ENCODE results near the gene TTC33.

The TTC33 gene

GRCh38 chr5:40683305-40683704, 72.5 kb downstream of the TTC33 start:
- peaks cover 7% of the 10 kb centered on the region for H3K4me1 ChIP-seq (ENCODE audit: control insufficient read depth, insufficient read depth, low read length, poor library complexity, severe bottlenecking)
- peaks cover 15% of the 10 kb centered on the region for H3K36me3 ChIP-seq (ENCODE audit: control insufficient read depth, insufficient read depth, low read length)
- H3K27me3 ChIP-seq (replicated peaks; ENCODE audit: control insufficient read depth, insufficient read depth, low read length, poor library complexity, severe bottlenecking) = no peaks in the 10 kb centered on the region
- no peaks in the 10 kb centered on the region for H3K9me3 ChIP-seq (ENCODE audit: control insufficient read depth, low read length)
- peak overlapping the region; percentile 93 for H3K4me3 ChIP-seq (ENCODE audit: insufficient read depth, low read depth, low read length, poor library complexity, severe bottlenecking)
- DNase-seq = no peak
- H3K27ac ChIP-seq (ENCODE audit: insufficient read depth, low read length, poor library complexity, severe bottlenecking) = peak overlapping the region; percentile 92

GRCh38 chr5:40682154-40683017, 73.4 kb downstream of the TTC33 start:
- Histone ChIP-seq H3K27me3 (replicated peaks; ENCODE audit: control insufficient read depth, insufficient read depth, low read length, poor library complexity, severe bottlenecking) (no peaks in the 10 kb centered on the region), H3K36me3 (ENCODE audit: control insufficient read depth, insufficient read depth, low read length) (peaks cover 15% of the 10 kb centered on the region), H3K4me1 (ENCODE audit: control insufficient read depth, insufficient read depth, low read length, poor library complexity, severe bottlenecking) (peaks cover 2% of the 10 kb centered on the region), H3K9me3 (ENCODE audit: control insufficient read depth, low read length) (no peaks in the 10 kb centered on the region), H3K27ac (ENCODE audit: insufficient read depth, low read length, poor library complexity, severe bottlenecking) (peak overlapping the region; percentile 92), H3K4me3 (ENCODE audit: insufficient read depth, low read depth, low read length, poor library complexity, severe bottlenecking) (peak overlapping the region; percentile 93)
- peak in 1 of 3 donors; percentile 18 for DNase-seq

- peak overlapping the region; percentile 93 for H3K4me3 ChIP-seq (ENCODE audit: insufficient read depth, low read depth, low read length, poor library complexity, severe bottlenecking)
- H3K4me1 ChIP-seq (ENCODE audit: control insufficient read depth, insufficient read depth, low read length, poor library complexity, severe bottlenecking) = peaks cover 10% of the 10 kb centered on the region
- H3K27ac ChIP-seq (ENCODE audit: insufficient read depth, low read length, poor library complexity, severe bottlenecking) = peak overlapping the region; percentile 92
- H3K9me3 ChIP-seq (ENCODE audit: control insufficient read depth, low read length) = no peaks in the 10 kb centered on the region
- DNase-seq = no peak
- peaks cover 15% of the 10 kb centered on the region for H3K36me3 ChIP-seq (ENCODE audit: control insufficient read depth, insufficient read depth, low read length)
- H3K27me3 ChIP-seq (replicated peaks; ENCODE audit: control insufficient read depth, insufficient read depth, low read length, poor library complexity, severe bottlenecking) = no peaks in the 10 kb centered on the region
Observed at GRCh38 chr5:40681363-40682153, 74.2 kb downstream of the TTC33 start.

- Histone ChIP-seq H3K36me3 (ENCODE audit: control insufficient read depth, insufficient read depth, low read length) (peaks cover 15% of the 10 kb centered on the region), H3K27ac (ENCODE audit: insufficient read depth, low read length, poor library complexity, severe bottlenecking) (peak overlapping the region; percentile 92), H3K27me3 (replicated peaks; ENCODE audit: control insufficient read depth, insufficient read depth, low read length, poor library complexity, severe bottlenecking) (no peaks in the 10 kb centered on the region), H3K4me3 (ENCODE audit: insufficient read depth, low read depth, low read length, poor library complexity, severe bottlenecking) (peak overlapping the region; percentile 93), H3K4me1 (ENCODE audit: control insufficient read depth, insufficient read depth, low read length, poor library complexity, severe bottlenecking) (peaks cover 16% of the 10 kb centered on the region), H3K9me3 (ENCODE audit: control insufficient read depth, low read length) (no peaks in the 10 kb centered on the region)
- DNase-seq = peak; percentile 32 to 42 (median 33)
Observed at GRCh38 chr5:40680741-40681362, 74.9 kb downstream of the TTC33 start.

- no peaks in the 10 kb centered on the region for H3K9me3 ChIP-seq (ENCODE audit: control insufficient read depth, low read length)
- H3K4me3 ChIP-seq (ENCODE audit: insufficient read depth, low read depth, low read length, poor library complexity, severe bottlenecking) = peak within 1 kb of the TSS; percentile 93
- H3K27me3 ChIP-seq (replicated peaks; ENCODE audit: control insufficient read depth, insufficient read depth, low read length, poor library complexity, severe bottlenecking) = no peaks in the 10 kb centered on the region
- peak within 1 kb of the TSS; percentile 92 for H3K27ac ChIP-seq (ENCODE audit: insufficient read depth, low read length, poor library complexity, severe bottlenecking)
- peak in 1 of 3 donors; percentile 21 for DNase-seq
- peaks cover 15% of the 10 kb centered on the region for H3K36me3 ChIP-seq (ENCODE audit: control insufficient read depth, insufficient read depth, low read length)
- peaks cover 20% of the 10 kb centered on the region for H3K4me1 ChIP-seq (ENCODE audit: control insufficient read depth, insufficient read depth, low read length, poor library complexity, severe bottlenecking)
Observed at GRCh38 chr5:40679913-40680681, 75.7 kb downstream of the TTC33 start, which contains the start of gene PTGER4. Gene PTGER4, plus strand, starts transcription at chr5:40679915. Its CDS starts 1,079 bp downstream, at chr5:40680994.

GRCh38 chr5:40679148-40679912, 76.4 kb downstream of the TTC33 start:
- peak; percentile 90 to 92 (median 91) for DNase-seq
- H3K27ac ChIP-seq (ENCODE audit: insufficient read depth, low read length, poor library complexity, severe bottlenecking) = peak overlapping the region; percentile 92
- H3K4me1 ChIP-seq (ENCODE audit: control insufficient read depth, insufficient read depth, low read length, poor library complexity, severe bottlenecking) = peaks cover 26% of the 10 kb centered on the region
- H3K27me3 ChIP-seq (replicated peaks; ENCODE audit: control insufficient read depth, insufficient read depth, low read length, poor library complexity, severe bottlenecking) = no peaks in the 10 kb centered on the region
- peaks cover 15% of the 10 kb centered on the region for H3K36me3 ChIP-seq (ENCODE audit: control insufficient read depth, insufficient read depth, low read length)
- H3K4me3 ChIP-seq (ENCODE audit: insufficient read depth, low read depth, low read length, poor library complexity, severe bottlenecking) = peak overlapping the region; percentile 93
- H3K9me3 ChIP-seq (ENCODE audit: control insufficient read depth, low read length) = no peaks in the 10 kb centered on the region

- no peak for DNase-seq
- H3K36me3 ChIP-seq (ENCODE audit: control insufficient read depth, insufficient read depth, low read length) = peaks cover 15% of the 10 kb centered on the region
- H3K27me3 ChIP-seq (replicated peaks; ENCODE audit: control insufficient read depth, insufficient read depth, low read length, poor library complexity, severe bottlenecking) = no peaks in the 10 kb centered on the region
- H3K27ac ChIP-seq (ENCODE audit: insufficient read depth, low read length, poor library complexity, severe bottlenecking) = peak overlapping the region; percentile 92
- peaks cover 29% of the 10 kb centered on the region for H3K4me1 ChIP-seq (ENCODE audit: control insufficient read depth, insufficient read depth, low read length, poor library complexity, severe bottlenecking)
- peak overlapping the region; percentile 52 for H3K4me3 ChIP-seq (ENCODE audit: insufficient read depth, low read depth, low read length, poor library complexity, severe bottlenecking)
- no peaks in the 10 kb centered on the region for H3K9me3 ChIP-seq (ENCODE audit: control insufficient read depth, low read length)
Observed at GRCh38 chr5:40678460-40679147, 77.2 kb downstream of the TTC33 start.

- peak overlapping the region; percentile 92 for H3K27ac ChIP-seq (ENCODE audit: insufficient read depth, low read length, poor library complexity, severe bottlenecking)
- peaks cover 15% of the 10 kb centered on the region for H3K36me3 ChIP-seq (ENCODE audit: control insufficient read depth, insufficient read depth, low read length)
- no peaks in the 10 kb centered on the region for H3K27me3 ChIP-seq (replicated peaks; ENCODE audit: control insufficient read depth, insufficient read depth, low read length, poor library complexity, severe bottlenecking)
- peak overlapping the region; percentile 52 for H3K4me3 ChIP-seq (ENCODE audit: insufficient read depth, low read depth, low read length, poor library complexity, severe bottlenecking)
- H3K9me3 ChIP-seq (ENCODE audit: control insufficient read depth, low read length) = no peaks in the 10 kb centered on the region
- no peak for DNase-seq
- H3K4me1 ChIP-seq (ENCODE audit: control insufficient read depth, insufficient read depth, low read length, poor library complexity, severe bottlenecking) = peaks cover 31% of the 10 kb centered on the region
Observed at GRCh38 chr5:40678026-40678425, 77.7 kb downstream of the TTC33 start.
